HG03558 (cell line): ENCODE results near the gene PACRG.

Source experiments
- ATAC-seq: cut with Tn5 transposase; IDR thresholded peaks from one replicate; pipeline ENCODE4 v1.9.1; 2021; ENCODE audit warnings: moderate number of reproducible peaks; ENCODE audit not compliant: unreplicated experiment; ENCODE audit errors: extremely low read depth

The PACRG gene

DNA sequence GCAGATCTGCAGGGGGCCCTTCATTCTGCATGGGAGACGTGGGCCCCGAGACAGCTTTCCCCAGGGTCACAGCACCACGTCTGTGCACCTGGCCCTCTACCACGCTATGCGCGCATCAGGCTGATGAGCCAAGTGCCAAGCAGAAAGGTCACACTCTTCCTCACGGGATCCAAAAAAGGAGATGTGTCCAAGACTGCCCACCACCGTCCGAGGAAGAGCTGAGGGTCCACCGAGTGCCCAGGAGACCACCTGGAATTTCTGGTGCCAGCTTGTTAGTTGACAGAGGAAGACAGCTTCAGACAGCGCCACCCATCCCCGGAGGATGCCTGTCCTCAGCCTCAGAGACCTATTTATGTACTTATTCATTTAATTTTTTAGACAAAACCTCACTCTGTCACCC, 609.2 kb downstream of the PACRG start:
- no peak for ATAC-seq

DNA sequence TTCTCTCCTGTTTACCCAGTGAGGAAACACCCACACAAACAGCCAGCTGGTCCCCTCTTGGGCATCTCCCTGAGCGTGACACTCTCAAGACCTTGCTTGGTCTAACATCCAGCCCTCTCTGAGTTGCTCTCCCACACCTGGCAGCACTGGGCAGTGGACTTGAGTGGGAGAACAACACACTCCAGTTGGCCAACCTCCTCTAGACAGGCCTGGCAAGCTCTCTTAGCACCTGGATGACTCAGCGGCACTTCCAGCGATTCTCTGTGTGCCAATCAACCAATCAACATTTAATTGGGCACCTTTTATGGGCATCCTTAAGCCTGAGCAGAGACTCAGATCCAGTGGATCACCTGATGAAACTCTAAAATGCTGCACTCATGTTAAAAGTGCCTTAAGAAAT, 610.2 kb downstream of the PACRG start:
- ATAC-seq, result no peak

DNA sequence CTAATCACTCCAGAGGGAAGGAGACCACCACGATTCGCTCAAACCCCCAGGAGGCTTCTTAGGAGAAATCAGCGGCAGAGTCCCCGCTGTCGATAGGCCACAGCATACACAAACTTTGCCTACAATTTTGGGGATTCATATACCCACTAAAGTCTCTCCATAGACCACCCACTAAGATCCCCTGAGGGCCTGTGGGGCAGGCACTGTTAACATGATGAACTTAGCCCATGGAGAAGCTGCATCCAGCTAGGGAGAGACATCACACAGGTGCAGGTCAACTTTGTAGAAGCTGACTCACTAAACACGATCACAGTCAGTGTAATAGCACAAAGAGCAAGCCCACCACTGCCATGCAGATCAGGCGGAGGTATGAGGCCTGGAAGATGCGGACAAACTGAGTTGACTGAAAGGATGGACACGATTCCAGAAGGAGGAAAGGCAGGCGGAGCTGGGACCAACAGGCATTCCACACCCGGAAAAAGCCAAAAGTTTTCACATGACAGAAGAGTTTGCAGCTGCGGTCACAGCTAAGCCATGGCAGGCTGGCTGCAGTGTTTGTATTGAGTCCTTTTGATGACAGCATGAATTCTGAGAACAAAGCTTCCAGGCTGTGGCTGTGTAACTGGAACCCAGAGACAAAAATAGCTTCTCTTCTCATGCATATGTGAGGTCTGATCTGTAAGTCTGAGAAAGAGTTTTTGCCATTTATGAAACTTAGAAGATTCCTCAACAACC, 611.1 kb downstream of the PACRG start:
- no peak for ATAC-seq

DNA sequence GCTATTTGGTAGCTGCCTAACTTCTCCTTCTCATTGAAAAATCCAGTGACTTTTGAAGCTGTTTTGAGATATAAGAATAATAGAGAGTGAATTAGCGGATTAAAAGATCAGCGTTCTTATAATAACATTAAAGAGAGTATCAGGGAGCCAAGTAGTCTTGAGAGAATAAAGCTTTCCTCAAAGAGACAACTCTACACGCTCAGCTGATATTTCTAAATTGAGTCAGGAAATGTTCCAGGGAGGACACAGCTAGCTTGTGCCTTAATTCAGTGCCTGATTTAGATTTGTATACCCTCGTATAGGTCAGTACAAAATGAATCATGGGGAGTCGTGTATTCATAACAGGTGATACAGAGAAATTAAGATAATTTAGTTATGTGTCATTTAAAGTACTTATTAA, 611.7 kb downstream of the PACRG start:
- no peak for ATAC-seq

DNA sequence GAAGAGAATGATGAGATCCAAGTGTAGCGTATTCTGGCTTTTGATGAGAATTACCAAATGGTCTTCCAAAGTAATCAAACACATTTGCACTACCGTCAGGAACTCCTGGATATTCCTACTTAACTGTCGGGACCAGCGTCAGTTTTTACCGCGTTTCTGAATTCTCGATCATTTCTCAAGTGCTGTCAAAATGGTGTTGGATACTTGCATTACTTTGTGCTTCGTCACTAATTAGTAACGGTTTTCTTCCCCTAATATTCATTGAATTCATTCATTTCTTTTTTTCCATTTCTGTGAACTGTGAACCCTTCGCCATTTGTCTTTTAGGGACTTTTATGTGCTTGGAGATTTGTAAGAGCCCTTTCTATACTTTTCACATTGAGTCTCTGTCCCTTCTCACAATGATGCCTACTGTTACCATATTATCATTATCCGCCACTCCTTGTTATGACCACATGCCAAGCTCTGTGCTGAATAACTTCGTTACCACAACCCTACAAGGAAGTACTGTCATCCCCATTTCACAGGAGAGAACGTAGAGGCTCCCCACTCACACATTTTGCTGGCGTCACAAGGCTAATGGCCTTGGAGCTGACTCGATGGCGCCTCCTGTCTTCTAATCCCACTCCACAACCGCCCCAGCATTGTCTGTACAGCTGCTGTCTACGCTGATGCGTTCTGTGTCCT, 612.6 kb downstream of the PACRG start:
- no peak for ATAC-seq

DNA sequence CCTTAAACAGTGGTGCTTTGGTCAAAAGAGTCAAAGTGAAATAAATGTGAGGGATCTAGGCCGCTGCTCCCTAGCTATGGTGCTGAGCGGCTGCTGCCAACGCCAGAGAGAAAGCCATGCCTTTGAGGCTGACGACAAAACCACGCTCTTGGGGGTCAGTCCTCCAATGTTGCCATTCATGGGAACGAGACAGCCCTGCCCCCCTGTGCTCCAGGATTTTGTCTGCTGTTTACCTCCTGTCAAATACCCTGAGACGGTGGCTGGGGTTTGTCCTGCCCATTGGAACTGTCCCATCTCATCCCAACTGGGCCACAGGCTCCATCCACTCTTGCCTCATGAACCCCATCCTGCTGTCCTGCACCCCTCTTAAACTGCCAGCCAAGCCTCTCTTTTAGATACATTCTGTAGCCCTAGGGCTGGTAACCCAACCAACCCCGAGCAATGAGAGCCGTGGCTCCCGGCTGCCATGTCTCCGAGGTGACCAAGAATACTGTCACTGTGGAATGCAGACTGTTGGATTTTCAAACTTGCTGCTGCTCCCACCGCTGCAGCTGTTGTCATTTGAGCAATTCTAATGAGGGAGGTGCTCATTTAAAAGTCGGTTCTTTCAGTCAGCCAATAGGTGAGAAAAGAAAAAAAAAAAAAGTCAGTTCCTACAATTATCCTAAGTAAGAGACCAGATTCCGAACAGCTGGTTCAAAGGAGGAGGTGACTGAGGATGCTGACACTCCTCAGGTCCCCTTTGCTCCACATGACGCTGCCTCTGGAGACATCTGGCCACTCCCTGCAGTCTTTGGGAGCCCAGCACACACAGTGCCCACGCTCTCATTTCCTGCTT, 613.7 kb downstream of the PACRG start:
- ATAC-seq, result no peak

DNA sequence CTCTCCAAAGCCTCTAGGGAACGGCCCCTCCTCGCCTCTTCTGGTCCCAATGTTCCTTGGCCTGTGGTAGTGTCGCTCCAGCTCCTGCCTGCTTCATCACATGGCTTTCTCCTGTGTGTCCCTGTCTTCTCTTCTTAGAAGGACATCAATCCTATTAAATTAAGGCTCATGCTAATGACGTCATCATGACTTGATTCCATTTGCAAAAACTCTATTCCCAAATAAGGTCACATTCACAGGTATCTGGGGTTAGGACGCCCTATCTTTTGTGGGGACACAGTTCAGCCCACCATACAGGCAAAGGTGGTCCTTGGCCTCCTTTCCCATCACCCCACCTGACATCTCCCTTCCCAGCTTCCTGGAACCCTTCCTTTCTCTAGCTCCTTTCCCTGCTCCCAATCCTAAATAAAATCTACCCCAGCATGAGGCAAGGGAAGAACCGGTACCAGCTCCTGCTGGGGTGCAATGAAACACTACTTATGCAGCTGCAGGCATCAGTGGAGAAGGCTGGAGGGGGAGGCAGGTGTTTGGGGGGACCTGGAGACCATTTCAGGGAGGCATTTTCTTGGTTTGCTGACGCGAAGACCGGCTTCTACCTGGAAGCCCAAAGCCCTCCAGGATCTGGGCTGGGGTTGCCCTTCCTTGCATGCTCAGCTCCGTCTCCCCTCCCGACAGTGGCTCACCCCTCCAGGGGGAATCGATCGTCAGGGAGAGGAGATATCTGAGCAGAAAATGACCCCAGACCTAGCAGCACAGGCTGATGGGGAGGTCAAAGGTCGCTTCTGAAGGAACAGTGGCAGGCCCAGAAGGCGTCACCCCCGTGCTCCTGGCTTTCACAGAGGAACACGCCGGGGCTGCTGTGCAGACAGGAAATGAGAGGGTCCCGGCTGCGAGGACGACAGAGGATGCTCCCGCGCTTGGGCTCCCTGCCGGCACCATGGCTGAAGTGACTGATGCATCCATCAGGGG, 615.1 kb downstream of the PACRG start:
- no peak for ATAC-seq

DNA sequence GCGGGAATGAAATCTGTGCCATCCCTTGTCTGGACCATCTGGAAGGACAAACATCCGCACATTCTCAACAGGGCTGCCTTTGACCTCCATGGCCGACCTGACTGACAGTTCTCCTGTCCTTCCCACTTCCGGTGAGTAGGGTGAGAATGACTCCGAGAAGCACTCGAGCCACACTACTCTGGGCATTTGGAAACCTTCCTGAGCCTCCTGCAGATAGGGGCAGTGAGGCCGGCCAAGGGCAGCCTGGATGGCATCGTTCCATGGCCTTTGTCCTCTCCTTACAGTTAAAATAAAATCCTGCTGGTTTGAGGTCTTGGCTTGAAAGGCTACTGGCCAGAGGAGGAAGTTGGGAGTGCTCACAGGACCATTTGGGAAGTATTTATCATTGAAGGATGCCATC, 615.8 kb downstream of the PACRG start:
- ATAC-seq, result no peak

DNA sequence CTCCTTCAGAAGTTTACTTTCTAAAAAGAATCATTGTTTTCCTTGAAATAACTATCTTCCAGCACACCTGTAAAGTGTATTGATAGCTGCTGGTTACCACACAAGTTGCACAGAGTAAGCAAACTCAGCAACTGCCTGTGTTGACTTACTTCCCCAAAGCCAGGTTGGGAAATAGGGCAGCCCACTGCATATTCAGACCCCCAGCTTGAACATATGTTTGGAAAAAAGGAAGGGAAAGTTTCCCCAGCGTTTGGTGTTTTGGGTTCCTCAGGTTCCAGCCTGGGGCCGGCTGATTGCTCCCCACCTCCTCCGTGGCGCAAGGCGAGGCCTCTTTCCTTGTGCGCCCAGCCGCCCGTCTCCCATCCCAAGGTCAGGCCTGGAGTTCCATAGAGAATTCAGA, 616.6 kb downstream of the PACRG start:
- ATAC-seq, result no peak

DNA sequence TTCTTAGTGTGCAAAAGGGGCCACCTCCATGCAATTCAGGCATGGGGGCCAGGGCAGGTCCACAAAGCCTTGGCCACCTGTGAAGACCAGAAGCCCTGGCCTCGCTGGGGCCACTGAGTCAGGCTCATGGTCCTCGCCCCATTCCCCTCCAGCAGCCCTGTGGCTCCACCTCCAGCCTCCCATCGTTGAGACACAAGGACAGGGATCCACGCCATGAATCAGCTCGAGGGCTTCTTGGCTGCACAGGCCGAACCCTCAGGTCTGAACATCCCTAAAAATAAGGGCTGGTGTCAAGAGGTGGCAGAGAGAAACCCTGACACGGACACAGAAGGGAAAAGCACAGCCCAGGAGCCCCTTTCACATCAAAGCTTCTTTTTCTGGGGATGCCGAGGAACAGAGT, 618.2 kb downstream of the PACRG start:
- ATAC-seq, result no peak

DNA sequence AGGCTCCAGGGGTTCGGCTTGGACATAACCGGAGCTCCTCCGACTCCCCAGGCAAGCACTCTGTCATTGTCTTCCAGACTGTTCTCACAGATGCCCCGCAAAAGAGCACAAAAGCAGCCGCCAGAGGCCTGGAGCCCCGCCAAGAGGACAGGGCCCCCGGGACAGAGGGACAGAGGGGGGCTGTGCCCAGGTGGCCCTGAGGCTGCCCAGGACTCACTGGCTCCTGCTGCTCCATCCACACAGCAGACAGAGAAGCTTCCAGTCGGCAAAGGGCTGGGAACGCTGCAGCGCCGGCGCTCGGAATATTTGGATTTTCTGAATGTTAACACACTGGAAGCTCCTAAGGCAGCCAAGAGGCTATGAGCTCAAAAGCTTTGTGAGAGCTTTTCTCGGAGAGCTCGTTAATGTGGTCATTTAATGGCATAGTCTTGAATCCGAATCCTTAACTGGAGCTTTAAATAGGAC, 618.8 kb downstream of the PACRG start:
- ATAC-seq, result no peak

DNA sequence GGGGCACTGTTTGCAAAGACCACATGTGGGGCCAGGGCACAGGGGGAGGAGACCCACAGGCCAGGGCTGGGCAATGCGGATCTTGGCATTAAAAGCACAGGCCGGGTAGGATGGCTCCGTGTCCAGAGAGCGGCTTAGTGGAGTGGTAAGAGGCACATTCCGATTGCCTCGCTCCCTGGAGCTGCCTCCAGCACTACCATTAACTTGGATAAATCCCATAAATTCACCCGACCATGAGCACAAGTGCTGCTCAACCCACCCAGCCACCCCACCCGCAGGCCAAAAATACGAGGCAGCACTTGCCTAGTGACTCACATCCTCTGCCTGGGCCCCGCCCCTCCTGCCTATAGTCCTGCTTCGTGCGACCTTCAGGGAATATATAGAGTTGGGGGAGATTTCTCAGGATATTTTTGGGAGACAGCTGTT, 619.3 kb downstream of the PACRG start:
- no peak for ATAC-seq

DNA sequence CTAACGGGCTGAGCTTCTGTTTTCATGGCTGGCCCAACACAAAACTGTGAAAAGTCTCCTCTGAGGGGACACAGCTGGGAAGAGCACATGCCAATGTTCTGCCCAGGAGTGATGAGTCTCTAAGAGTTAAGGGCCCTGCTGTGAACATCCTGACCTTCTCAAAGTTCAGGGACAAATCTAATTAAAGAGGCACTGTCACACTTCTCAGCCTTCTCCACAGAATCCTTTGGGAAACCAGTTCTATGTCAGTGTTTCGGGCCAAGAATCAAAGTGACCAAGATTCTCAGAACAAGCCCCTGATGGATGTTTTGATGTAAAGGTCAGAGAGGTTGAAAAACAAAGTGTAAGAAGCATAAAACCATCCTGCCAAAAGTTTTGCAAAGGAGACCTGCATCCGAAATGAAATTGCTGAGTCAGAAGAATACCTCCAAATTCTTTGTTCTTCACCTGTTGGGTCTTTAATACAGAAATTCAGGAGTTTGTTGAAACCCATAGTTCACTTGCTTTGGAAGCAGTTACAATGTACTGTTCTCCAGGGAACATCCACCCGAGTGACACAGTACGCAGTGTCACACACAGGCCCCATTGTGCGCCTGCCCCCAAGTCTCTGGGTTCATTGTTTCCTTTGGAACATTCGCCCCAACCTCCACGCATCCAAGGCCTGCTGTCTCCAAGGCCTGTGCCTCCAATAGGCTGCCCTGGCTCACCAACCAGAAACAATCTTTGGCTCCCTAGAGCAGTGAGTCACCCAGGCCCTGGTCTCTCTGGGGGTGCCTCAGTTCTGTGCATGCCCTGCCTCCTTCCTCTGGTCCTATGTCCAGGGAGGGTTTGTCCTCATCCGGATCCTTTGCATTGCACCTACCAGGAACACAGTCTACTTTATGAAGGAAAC, 621.3 kb downstream of the PACRG start:
- no peak for ATAC-seq

DNA sequence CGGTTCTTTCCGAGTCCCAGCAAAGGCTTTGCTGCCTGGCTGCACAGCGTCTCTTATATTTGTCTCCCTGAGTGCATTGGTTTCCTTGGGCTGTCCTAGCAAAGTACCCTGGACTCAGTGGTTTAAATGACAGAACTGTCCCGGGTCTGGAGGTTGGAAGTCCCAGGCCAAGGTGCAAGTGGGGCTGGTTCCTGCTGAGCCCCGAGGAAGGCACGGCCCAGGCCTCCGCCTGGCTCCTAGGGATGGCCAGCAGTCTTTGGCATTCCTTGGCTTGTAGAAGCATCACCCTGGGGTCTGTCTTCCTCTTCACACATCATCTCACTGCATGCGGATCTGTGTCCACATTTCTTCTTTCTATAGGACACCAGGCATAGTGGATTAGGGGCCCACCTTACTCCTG, 621.9 kb downstream of the PACRG start:
- no peak for ATAC-seq

DNA sequence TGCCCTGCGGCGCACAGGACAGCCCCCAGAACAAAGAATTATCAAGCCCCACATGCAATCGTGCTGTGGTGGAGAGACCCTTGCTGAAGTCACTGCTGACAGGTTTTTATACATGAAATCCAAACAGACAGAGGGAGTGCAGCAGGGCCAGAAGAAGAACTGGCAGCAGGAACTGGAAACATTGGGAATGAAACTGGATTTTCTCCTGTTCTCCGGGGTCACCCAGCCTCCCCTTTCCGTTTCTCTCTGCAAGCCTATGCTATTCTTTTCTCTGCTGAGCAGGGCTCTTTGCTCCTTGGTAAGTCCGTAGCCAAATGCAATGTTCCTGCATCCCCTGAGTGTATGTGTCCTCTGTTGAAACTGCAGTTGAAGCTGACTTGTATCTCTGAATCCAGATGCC, 623.2 kb downstream of the PACRG start:
- ATAC-seq, result no peak

DNA sequence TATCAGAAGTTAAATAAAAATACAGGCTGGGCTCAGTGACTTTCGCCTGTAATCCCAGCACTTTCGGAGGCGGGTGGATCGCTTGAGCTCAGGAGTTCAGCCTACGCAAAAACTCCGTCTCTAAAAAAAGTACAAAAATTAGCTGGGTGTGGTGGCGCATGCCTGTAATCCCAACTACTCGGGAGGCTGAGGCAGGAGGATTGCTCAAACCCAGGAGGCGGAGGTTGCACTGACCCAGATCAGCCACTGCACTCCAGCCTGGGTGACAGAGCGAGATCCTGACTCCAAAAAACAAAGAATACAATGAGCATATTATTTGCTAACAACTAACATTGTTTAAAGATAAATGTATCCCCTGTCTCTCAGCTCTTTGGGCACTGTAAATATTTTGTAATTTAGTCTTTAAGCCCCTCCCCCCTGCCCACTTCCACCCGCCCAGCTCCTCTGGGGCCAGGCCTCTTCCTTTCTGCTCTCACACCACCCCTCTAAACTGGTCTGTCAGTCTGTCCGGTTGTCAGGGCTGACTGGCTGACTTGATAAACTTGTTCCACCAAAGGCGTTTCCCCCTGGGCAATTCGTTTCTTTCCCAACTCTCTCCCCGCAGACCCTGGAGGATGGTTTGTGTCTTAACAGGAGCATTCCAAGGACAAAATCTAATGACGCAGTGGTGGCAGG, 624.4 kb downstream of the PACRG start:
- ATAC-seq, result no peak

DNA sequence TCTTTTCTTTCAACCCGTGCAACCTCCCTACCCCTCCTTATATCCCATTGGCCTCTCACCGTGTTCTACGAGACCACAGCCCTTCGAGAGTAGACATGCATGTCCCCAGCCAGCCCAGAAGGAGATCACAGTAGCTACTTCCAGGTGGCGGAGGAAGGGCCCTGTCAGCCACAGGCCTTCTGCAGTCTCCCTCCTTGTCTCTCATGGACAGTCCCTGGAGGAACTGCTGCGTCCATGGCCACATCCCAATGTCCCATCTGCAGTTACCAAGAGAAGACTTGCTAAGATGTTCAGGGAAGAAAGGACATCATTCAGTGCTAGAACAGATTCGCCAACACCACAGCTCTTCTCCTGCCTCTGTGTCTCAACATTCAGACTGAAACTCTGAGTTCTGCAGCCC, 625.2 kb downstream of the PACRG start:
- no peak for ATAC-seq

DNA sequence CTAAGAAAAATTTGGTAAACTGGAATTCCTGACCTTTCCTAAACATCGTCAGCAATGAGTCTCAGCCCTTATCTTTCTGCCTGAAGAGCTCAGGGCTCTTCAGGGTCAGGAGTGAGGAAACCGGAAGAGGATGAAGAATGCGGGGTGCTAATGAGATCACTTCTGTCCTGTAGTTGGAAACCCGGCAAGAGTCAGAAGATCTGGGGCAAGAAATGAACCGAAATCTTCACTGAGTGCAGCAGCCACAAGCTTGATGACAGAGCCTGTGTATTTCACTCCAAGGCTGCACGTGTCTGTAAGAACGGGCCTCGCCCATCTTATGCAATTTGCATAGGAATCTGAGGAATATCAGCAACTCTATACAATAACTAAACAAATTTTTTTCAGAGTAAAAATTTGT, 626.3 kb downstream of the PACRG start:
- no peak for ATAC-seq
